Effector memory CD8-positive, alpha-beta T cell (primary cell): Measurements from ENCODE around the gene PAQR7.
A peak's percentile ranks its signal among the peaks of the same experiment; 100 is the strongest.

Source experiments
- ATAC-seq: fragments of 150-1000 bp; cut with Tn5 transposase; replicated peaks from 2 replicates; pipeline ENCODE4 v1.10.0; 2021; ENCODE audit warnings: mild to moderate bottlenecking, moderate library complexity
- DNase-seq, 3 experiments: peaks; one replicate each; pipeline ENCODE4 v3.0.0; 2021
- H3K27ac Mint-ChIP-seq, 2 donors: one replicate each; pipeline ENCODE4 v1.8.0; 2022; ENCODE audit warnings: mild to moderate bottlenecking in 2 of 2, mixed read lengths in 2 of 2, moderate library complexity in 2 of 2
- H3K27me3 Mint-ChIP-seq, 2 donors: one replicate each; pipeline ENCODE4 v1.8.0; 2022; ENCODE audit warnings: mixed read lengths in 2 of 2
- H3K36me3 Mint-ChIP-seq: one replicate; pipeline ENCODE4 v1.8.0; 2022; ENCODE audit warnings: mild to moderate bottlenecking, moderate library complexity, mixed read lengths; ENCODE audit not compliant: insufficient read depth
- H3K4me1 Mint-ChIP-seq, 2 donors: one replicate each; pipeline ENCODE4 v1.8.0; 2022; ENCODE audit warnings: low read depth in 2 of 2, mixed read lengths in 2 of 2
- H3K4me3 Mint-ChIP-seq, 2 donors: one replicate each; pipeline ENCODE4 v1.8.0; 2022; ENCODE audit warnings: mild to moderate bottlenecking in 2 of 2, mixed read lengths in 2 of 2, moderate library complexity in 2 of 2
- H3K9me3 Mint-ChIP-seq, 2 donors: one replicate each; pipeline ENCODE4 v1.8.0; 2022; ENCODE audit warnings: mixed read lengths in 2 of 2
- total RNA-seq, 9 experiments: gene quantifications; one replicate each; lab custom pipeline; 2026; lab: John Stamatoyannopoulos, UW

The PAQR7 gene
- 3.0 to 10.9 (median 5.2) reads per million in 9 experiments for total RNA-seq

GRCh38 chr1:25875154-25875855 lies at the start of gene PAQR7:
TSS of gene PAQR7 (minus strand) at chr1:25875708. CDS start at chr1:25863839, 11,869 bp downstream.
- peaks cover 6 to 9% of the 10 kb centered on the region in 2 donors for H3K4me1 Mint-ChIP-seq
- ATAC-seq (peak; percentile 87), DNase-seq (peak; percentile 46 to 59 (median 51))
- H3K27me3 Mint-ChIP-seq, result no peaks in the 10 kb centered on the region
- peak within 1 kb of the TSS; percentile 35 to 65 for H3K27ac Mint-ChIP-seq
- no peaks in the 10 kb centered on the region for H3K36me3 Mint-ChIP-seq
- peak within 1 kb of the TSS; percentile 87 for H3K4me3 Mint-ChIP-seq
- H3K9me3 Mint-ChIP-seq, result no peaks in the 10 kb centered on the region

- H3K27ac Mint-ChIP-seq, result peak overlapping the region in 1 of 2 donors; percentile 32
- H3K4me3 Mint-ChIP-seq, result no peak overlapping the region
These were observed 48.9 kb upstream of the PAQR7 start for GRCh38 chr1:25924454-25924853.

GRCh38 chr1:25922971-25923552 lies 47.6 kb upstream of the PAQR7 start:
- H3K27me3 Mint-ChIP-seq, result no peaks in the 10 kb centered on the region
- H3K4me3 Mint-ChIP-seq, result peak overlapping the region; percentile 85 to 88
- H3K36me3 Mint-ChIP-seq, result peaks cover 10% of the 10 kb centered on the region
- peak overlapping the region; percentile 58 to 89 for H3K27ac Mint-ChIP-seq
- DNase-seq, result peak in 1 of 3 experiments; percentile 8
- H3K9me3 Mint-ChIP-seq, result no peaks in the 10 kb centered on the region
- ATAC-seq, result no peak
- peaks cover 11 to 19% of the 10 kb centered on the region in 2 donors for H3K4me1 Mint-ChIP-seq

More at GRCh38 chr1:25924454-25924853, 48.9 kb upstream of the PAQR7 start:
- Mint-ChIP-seq H3K9me3 (no peaks in the 10 kb centered on the region), H3K27me3 (no peaks in the 10 kb centered on the region), H3K36me3 (peaks cover 10% of the 10 kb centered on the region), H3K4me1 (peaks cover 9 to 16% of the 10 kb centered on the region in 2 donors)
- ATAC-seq (no peak), DNase-seq (no peak)

- peak; percentile 32 to 45 (median 44) for DNase-seq
- Mint-ChIP-seq H3K9me3 (no peaks in the 10 kb centered on the region), H3K27me3 (no peaks in the 10 kb centered on the region), H3K36me3 (peaks cover 10% of the 10 kb centered on the region), H3K27ac (peak overlapping the region; percentile 20 to 89), H3K4me3 (peak overlapping the region; percentile 85 to 88), H3K4me1 (peaks cover 17 to 24% of the 10 kb centered on the region in 2 donors)
- ATAC-seq, result peak; percentile 90
These were observed 46.8 kb upstream of the PAQR7 start for GRCh38 chr1:25922056-25922970.

GRCh38 chr1:25918615-25919014 lies 43.1 kb upstream of the PAQR7 start:
- H3K36me3 Mint-ChIP-seq, result peaks cover 10% of the 10 kb centered on the region
- no peaks in the 10 kb centered on the region for H3K9me3 Mint-ChIP-seq
- peaks cover 17 to 24% of the 10 kb centered on the region in 2 donors for H3K4me1 Mint-ChIP-seq
- ATAC-seq (no peak), DNase-seq (no peak)
- H3K4me3 Mint-ChIP-seq, result no peak overlapping the region
- no peaks in the 10 kb centered on the region for H3K27me3 Mint-ChIP-seq
- peak overlapping the region in 1 of 2 donors; percentile 25 for H3K27ac Mint-ChIP-seq

GRCh38 chr1:25917996-25918395 lies 42.5 kb upstream of the PAQR7 start:
- Mint-ChIP-seq H3K4me3 (peak overlapping the region; percentile 51 to 75), H3K4me1 (peaks cover 17 to 21% of the 10 kb centered on the region in 2 donors), H3K27ac (peak overlapping the region; percentile 25 to 71), H3K27me3 (no peaks in the 10 kb centered on the region), H3K36me3 (peaks cover 5% of the 10 kb centered on the region), H3K9me3 (no peaks in the 10 kb centered on the region)
- peak in 1 of 3 experiments; percentile 35 for DNase-seq
- peak; percentile 63 for ATAC-seq

- Mint-ChIP-seq H3K9me3 (no peaks in the 10 kb centered on the region), H3K36me3 (no peaks in the 10 kb centered on the region), H3K27me3 (no peaks in the 10 kb centered on the region), H3K4me3 (no peak overlapping the region), H3K27ac (no peak overlapping the region), H3K4me1 (peaks cover 7 to 13% of the 10 kb centered on the region in 2 donors)
- no peak for ATAC-seq
- DNase-seq, result no peak
These were observed 41.0 kb upstream of the PAQR7 start for GRCh38 chr1:25916460-25916859.

- H3K4me3 Mint-ChIP-seq, result no peak overlapping the region
- peaks cover 7 to 8% of the 10 kb centered on the region in 2 donors for H3K4me1 Mint-ChIP-seq
- H3K27ac Mint-ChIP-seq, result no peak overlapping the region
- H3K9me3 Mint-ChIP-seq, result no peaks in the 10 kb centered on the region
- DNase-seq (no peak), ATAC-seq (no peak)
- no peaks in the 10 kb centered on the region for H3K36me3 Mint-ChIP-seq
- no peaks in the 10 kb centered on the region for H3K27me3 Mint-ChIP-seq
These were observed 38.8 kb upstream of the PAQR7 start for GRCh38 chr1:25914074-25914995.

- H3K4me3 Mint-ChIP-seq, result no peak overlapping the region
- H3K27me3 Mint-ChIP-seq, result no peaks in the 10 kb centered on the region
- DNase-seq (no peak), ATAC-seq (no peak)
- peaks cover 6 to 7% of the 10 kb centered on the region in 2 donors for H3K4me1 Mint-ChIP-seq
- no peak overlapping the region for H3K27ac Mint-ChIP-seq
- H3K9me3 Mint-ChIP-seq, result no peaks in the 10 kb centered on the region
- no peaks in the 10 kb centered on the region for H3K36me3 Mint-ChIP-seq
These were observed 37.7 kb upstream of the PAQR7 start for GRCh38 chr1:25913206-25913605.

- DNase-seq (no peak), ATAC-seq (no peak)
- H3K27me3 Mint-ChIP-seq, result no peaks in the 10 kb centered on the region
- H3K27ac Mint-ChIP-seq, result no peak overlapping the region
- no peak overlapping the region for H3K4me3 Mint-ChIP-seq
- no peaks in the 10 kb centered on the region for H3K36me3 Mint-ChIP-seq
- H3K4me1 Mint-ChIP-seq, result peaks cover 1 to 3% of the 10 kb centered on the region in 2 donors
- no peaks in the 10 kb centered on the region for H3K9me3 Mint-ChIP-seq
These were observed 36.7 kb upstream of the PAQR7 start for GRCh38 chr1:25912076-25912831.

GRCh38 chr1:25911162-25911561 lies 35.7 kb upstream of the PAQR7 start:
- no peaks in the 10 kb centered on the region for H3K36me3 Mint-ChIP-seq
- no peak overlapping the region for H3K4me3 Mint-ChIP-seq
- H3K9me3 Mint-ChIP-seq, result no peaks in the 10 kb centered on the region
- H3K27me3 Mint-ChIP-seq, result no peaks in the 10 kb centered on the region
- H3K27ac Mint-ChIP-seq, result no peak overlapping the region
- ATAC-seq, result no peak
- no peak for DNase-seq
- peaks cover 3 to 5% of the 10 kb centered on the region in 2 donors for H3K4me1 Mint-ChIP-seq

- H3K9me3 Mint-ChIP-seq, result no peaks in the 10 kb centered on the region
- ATAC-seq, result no peak
- H3K4me3 Mint-ChIP-seq, result no peak overlapping the region
- H3K4me1 Mint-ChIP-seq, result peaks cover 15 to 17% of the 10 kb centered on the region in 2 donors
- no peaks in the 10 kb centered on the region for H3K36me3 Mint-ChIP-seq
- H3K27ac Mint-ChIP-seq, result peak overlapping the region in 1 of 2 donors; percentile 47
- no peak for DNase-seq
- H3K27me3 Mint-ChIP-seq, result no peaks in the 10 kb centered on the region
These were observed 33.5 kb upstream of the PAQR7 start for GRCh38 chr1:25909040-25909439.
